GM12878 (cell line): ENCODE data around the gene SPOCK1. TPM values are rescaled to one million over a fixed set of nuclear protein-coding genes. Genes with fewer than 3 reads are reported as not detected.

Experiments used
- BACH1 ChIP-seq: fragments of 450-650 bp; IDR thresholded peaks from 2 replicates; pipeline ENCODE4 v1.6.1; 2017; ENCODE audit warnings: mild to moderate bottlenecking, borderline replicate concordance
- CUX1 ChIP-seq: IDR thresholded peaks from 2 replicates; pipeline ENCODE4 v1.6.1; 2012; ENCODE audit warnings: improper control_type of control experiment, low read depth, low read length; ENCODE audit not compliant: insufficient replicate concordance
- EED ChIP-seq: sonication (generic); IDR thresholded peaks from 2 replicates; pipeline ENCODE4 v1.6.1; 2016; ENCODE audit warnings: antibody characterized with exemption, low read depth
- ETV6 ChIP-seq, 2 experiments: fragments of 450-650 bp in 1 of 2; IDR thresholded peaks in 1 of 2; conservative IDR thresholded peaks in 1 of 2; 2 replicates each; pipeline ENCODE4 v1.6.1; 2014; ENCODE audit warnings: antibody characterized with exemption in 1 of 2, borderline replicate concordance in 1 of 2, low read depth in 1 of 2, mild to moderate bottlenecking in 1 of 2, moderate library complexity in 1 of 2
- IKZF1 ChIP-seq: fragments of 450-650 bp; conservative IDR thresholded peaks from 2 replicates; pipeline ENCODE4 v1.6.1; 2017; ENCODE audit warnings: antibody characterized with exemption, mild to moderate bottlenecking
- MLLT1 ChIP-seq: fragments of 450-650 bp; IDR thresholded peaks from 2 replicates; pipeline ENCODE4 v1.6.1; 2016; ENCODE audit warnings: mild to moderate bottlenecking
- MTA3 ChIP-seq: IDR thresholded peaks from 2 replicates; pipeline ENCODE4 v1.6.1; 2012; ENCODE audit warnings: low read length, inconsistent platforms, borderline replicate concordance
- RFX5 ChIP-seq: IDR thresholded peaks from 2 replicates; pipeline ENCODE4 v1.6.1; 2011; ENCODE audit warnings: low read depth, low read length, improper control_type of control experiment
- SIX5 ChIP-seq: IDR thresholded peaks from 2 replicates; pipeline ENCODE4 v1.6.1; 2011; ENCODE audit warnings: mild to moderate bottlenecking, low read depth, low read length, moderate library complexity; ENCODE audit not compliant: severe bottlenecking
- SMAD1 ChIP-seq: fragments of 450-650 bp; IDR thresholded peaks from 2 replicates; pipeline ENCODE4 v1.6.1; 2018; ENCODE audit warnings: mild to moderate bottlenecking, low read depth; ENCODE audit not compliant: partially characterized antibody
- SMARCA5 ChIP-seq: fragments of 450-650 bp; IDR thresholded peaks from 2 replicates; pipeline ENCODE4 v1.6.1; 2017; ENCODE audit warnings: mild to moderate bottlenecking
- STAT3 ChIP-seq: IDR thresholded peaks from 2 replicates; pipeline ENCODE4 v1.6.1; 2011; ENCODE audit warnings: low read depth, low read length, improper control_type of control experiment
- polyA plus RNA-seq, 11 experiments: library from polyadenylated mRNA; depleted of rRNA in 4 of 11; unstranded in 6 of 11; stranded (reverse) in 5 of 11; fragments of >200 nt; fragmentation: Nextera tagmentation in 4 of 11; fragmentation: Illumina TruSeq in 1 of 11; extraction: Ambion mirVana in 4 of 11; extraction: Trizol in 1 of 11; gene quantifications; 1 replicate in 1 of 11; 2 replicates in 10 of 11; pipeline versions ENCODE4 v1.2.1 to v1.2.3, GENCODE V29; 2011 to 2016; ENCODE audit warnings: inconsistent platforms in 2 of 11, missing spikeins in 2 of 11, low read depth in 1 of 11
- total RNA-seq, 4 experiments: library from RNA; depleted of rRNA in 3 of 4; stranded (reverse); fragments of >200 nt in 3 of 4; fragmentation: Illumina TruSeq in 1 of 4; extraction: Trizol in 1 of 4; gene quantifications; 2 replicates each; pipeline versions ENCODE4 v1.2.1 to v1.2.3, GENCODE V29; 2013 to 2021
- TF ChIP-seq, protein P1 (sequence below): IDR thresholded peaks from 2 replicates; pipeline ENCODE4 v1.6.1; 2011; ENCODE audit warnings: mild to moderate bottlenecking, low read depth, low read length, moderate library complexity; ENCODE audit not compliant: insufficient replicate concordance
- TF ChIP-seq, protein P2 (sequence below): IDR thresholded peaks from 2 replicates; pipeline ENCODE4 v1.6.1; 2011; ENCODE audit warnings: low read depth, mild to moderate bottlenecking, low read length, moderate library complexity, borderline replicate concordance; ENCODE audit errors: extremely low read depth
- TF ChIP-seq, protein P3 (sequence below): fragments of 450-650 bp; IDR thresholded peaks from 2 replicates; pipeline ENCODE4 v1.6.1; 2017; ENCODE audit warnings: borderline replicate concordance
- TF ChIP-seq, protein P4 (sequence below): fragments of 450-650 bp; conservative IDR thresholded peaks from 2 replicates; pipeline ENCODE4 v1.6.1; 2017; ENCODE audit warnings: mild to moderate bottlenecking, moderate library complexity

Gene SPOCK1
- total and polyA plus RNA-seq, 10 of the 15 experiments (the other 5 are each of a cell fraction or from before 2014, with no cell fraction given): 0.06 to 0.68 (median 0.25) TPM; not detected in 3

- TF ChIP-seq CUX1 (no peak), MLLT1 (no peak), IKZF1 (no peak), ETV6 (conservative IDR thresholded peaks at IDR 0.05 in 1 of 2, IDR thresholded peaks at IDR 0.05 in 1 of 2; ENCODE audit: borderline replicate concordance in 1 of 2, low read depth in 1 of 2) (no peak), SIX5 (no peak), BACH1 (no peak), SMARCA5 (no peak), SMAD1 (no peak), MTA3 (no peak), EED (no peak), RFX5 (no peak), STAT3 (no peak)
- TF ChIP-seq, protein P1, sequence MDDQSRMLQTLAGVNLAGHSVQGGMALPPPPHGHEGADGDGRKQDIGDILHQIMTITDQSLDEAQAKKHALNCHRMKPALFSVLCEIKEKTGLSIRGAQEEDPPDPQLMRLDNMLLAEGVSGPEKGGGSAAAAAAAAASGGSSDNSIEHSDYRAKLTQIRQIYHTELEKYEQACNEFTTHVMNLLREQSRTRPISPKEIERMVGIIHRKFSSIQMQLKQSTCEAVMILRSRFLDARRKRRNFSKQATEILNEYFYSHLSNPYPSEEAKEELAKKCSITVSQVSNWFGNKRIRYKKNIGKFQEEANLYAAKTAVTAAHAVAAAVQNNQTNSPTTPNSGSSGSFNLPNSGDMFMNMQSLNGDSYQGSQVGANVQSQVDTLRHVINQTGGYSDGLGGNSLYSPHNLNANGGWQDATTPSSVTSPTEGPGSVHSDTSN: no peak
- TF ChIP-seq, protein P2, sequence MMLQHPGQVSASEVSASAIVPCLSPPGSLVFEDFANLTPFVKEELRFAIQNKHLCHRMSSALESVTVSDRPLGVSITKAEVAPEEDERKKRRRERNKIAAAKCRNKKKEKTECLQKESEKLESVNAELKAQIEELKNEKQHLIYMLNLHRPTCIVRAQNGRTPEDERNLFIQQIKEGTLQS: no peak
- TF ChIP-seq, protein P3, sequence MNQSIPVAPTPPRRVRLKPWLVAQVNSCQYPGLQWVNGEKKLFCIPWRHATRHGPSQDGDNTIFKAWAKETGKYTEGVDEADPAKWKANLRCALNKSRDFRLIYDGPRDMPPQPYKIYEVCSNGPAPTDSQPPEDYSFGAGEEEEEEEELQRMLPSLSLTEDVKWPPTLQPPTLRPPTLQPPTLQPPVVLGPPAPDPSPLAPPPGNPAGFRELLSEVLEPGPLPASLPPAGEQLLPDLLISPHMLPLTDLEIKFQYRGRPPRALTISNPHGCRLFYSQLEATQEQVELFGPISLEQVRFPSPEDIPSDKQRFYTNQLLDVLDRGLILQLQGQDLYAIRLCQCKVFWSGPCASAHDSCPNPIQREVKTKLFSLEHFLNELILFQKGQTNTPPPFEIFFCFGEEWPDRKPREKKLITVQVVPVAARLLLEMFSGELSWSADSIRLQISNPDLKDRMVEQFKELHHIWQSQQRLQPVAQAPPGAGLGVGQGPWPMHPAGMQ: no peak
- TF ChIP-seq, protein P4, sequence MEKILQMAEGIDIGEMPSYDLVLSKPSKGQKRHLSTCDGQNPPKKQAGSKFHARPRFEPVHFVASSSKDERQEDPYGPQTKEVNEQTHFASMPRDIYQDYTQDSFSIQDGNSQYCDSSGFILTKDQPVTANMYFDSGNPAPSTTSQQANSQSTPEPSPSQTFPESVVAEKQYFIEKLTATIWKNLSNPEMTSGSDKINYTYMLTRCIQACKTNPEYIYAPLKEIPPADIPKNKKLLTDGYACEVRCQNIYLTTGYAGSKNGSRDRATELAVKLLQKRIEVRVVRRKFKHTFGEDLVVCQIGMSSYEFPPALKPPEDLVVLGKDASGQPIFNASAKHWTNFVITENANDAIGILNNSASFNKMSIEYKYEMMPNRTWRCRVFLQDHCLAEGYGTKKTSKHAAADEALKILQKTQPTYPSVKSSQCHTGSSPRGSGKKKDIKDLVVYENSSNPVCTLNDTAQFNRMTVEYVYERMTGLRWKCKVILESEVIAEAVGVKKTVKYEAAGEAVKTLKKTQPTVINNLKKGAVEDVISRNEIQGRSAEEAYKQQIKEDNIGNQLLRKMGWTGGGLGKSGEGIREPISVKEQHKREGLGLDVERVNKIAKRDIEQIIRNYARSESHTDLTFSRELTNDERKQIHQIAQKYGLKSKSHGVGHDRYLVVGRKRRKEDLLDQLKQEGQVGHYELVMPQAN: no peak
These were observed 202.8 kb downstream of the SPOCK1 start (continued) for GRCh38 chr5:137296213-137296781.
